Measurements from ENCODE around the gene SSTR3.
"Not testable (repeated sequence)": the region's sequence is repeated elsewhere in the genome, so short reads cannot be mapped to it uniquely, and the experiment has no call there.

Gene SSTR3

DNA sequence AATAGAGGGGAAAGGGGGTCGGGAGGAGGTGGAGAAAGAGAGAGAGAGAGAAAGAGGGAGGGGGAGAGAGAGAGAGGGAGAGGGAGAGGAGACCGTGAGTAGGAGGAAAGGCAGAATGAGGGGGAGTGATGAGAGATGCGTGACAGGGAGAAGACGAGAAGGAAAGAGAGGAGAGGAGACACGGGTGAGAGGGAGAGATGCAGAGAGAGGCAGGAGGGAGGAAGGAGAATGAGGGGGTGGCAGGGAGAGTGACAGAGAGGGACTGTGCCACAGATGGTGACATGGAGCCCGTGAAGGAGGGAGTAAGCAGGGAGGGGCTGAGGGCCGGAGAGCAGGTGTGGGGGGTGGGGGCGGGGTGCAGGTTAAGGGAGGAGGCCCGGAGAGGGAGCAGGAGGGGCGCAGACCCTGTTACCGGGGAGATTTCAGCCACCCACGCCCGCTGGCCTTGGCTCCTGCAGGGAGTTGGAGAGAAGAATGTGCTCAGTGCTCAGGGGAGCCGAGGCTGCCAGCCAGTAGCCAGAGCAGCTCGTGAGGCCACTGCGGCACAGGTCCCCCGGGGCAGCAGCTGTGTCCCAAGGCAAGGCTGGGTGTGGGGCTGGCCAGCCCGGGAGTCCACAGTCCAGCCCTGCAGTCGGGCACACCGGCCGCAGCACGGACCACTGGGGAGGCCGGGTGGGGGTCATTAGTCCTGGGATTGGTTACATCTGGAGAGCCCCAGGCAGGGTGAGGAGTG is at the start of gene SSTR3:
SSTR3 (minus strand) TSS at position 304 of the 733 bp plus-strand sequence. CDS start 4,674 bp downstream, outside the sequence.
- DNase-seq (ENCODE audit: low read depth in 2 of 2), result no peak

GRCh38 chr22:37260901-37261336 is 48.6 kb upstream of the SSTR3 start:
- no peak for DNase-seq (ENCODE audit: low read depth in 2 of 2)

DNA sequence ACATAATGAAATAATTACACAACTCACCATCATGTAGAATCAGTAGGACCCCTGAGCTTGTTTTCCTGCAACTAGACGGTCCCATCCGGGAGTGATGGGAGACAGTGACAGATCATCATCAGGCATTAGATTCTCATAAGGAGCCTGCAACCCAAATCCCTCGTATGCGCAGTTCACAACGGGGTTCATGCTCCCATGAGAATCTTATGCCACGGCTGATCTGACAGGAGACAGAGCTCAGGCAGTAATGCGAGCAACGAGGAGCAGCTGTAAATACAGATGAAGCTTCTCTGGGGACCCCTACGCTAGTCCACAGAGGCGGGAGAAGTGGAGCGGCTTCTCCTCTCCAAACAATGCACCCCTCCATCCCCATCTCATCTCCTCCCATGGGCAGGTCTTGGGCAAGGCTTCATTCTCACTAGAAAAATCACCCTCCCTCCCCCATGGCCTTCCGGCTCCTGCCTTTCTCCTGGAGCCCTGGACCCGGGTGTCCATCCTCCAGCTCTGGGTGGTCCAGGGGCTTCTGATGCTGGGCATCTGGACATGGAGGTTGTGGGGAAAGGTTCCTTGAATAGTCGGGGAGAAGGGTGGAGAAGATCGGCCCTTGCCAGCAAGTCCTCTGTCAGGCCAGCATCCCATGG is 48.0 kb upstream of the SSTR3 start:
- DNase-seq (ENCODE audit: low read depth in 2 of 2), result no peak

DNA sequence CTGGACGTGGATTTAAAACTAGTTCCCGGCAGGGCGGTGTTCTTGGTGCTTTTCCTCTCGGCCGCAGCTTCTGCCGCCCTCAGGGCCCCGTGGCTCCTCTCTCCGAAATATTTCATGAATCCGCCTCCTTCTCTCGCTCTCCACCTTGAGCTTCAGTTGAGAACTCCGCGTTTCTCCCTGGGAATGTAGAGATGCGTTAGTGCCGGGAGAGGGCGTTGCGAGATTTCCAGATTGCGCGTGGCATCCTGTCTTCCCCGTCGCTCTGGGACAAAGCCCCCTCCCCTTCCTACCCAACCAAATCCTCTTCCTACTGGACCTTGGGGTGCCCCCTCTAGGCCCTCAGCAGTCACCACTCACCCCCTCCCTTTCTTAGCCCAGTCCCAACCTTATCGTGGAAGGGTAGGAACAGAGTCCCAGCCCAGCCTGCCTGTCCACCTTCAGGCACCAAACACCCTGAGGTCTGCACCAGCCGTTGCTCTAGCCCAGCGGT is 47.3 kb upstream of the SSTR3 start:
- no peak for DNase-seq (ENCODE audit: low read depth in 2 of 2)

GRCh38 chr22:37258753-37259401 is 46.6 kb upstream of the SSTR3 start:
- DNase-seq (ENCODE audit: low read depth in 2 of 2), result no peak

- no peak for DNase-seq (ENCODE audit: low read depth in 2 of 2)
Measured at GRCh38 chr22:37258005-37258752, 45.9 kb upstream of the SSTR3 start.

GRCh38 chr22:37256075-37256726 is 43.9 kb upstream of the SSTR3 start:
- DNase-seq (ENCODE audit: low read depth in 2 of 2), result no peak

DNA sequence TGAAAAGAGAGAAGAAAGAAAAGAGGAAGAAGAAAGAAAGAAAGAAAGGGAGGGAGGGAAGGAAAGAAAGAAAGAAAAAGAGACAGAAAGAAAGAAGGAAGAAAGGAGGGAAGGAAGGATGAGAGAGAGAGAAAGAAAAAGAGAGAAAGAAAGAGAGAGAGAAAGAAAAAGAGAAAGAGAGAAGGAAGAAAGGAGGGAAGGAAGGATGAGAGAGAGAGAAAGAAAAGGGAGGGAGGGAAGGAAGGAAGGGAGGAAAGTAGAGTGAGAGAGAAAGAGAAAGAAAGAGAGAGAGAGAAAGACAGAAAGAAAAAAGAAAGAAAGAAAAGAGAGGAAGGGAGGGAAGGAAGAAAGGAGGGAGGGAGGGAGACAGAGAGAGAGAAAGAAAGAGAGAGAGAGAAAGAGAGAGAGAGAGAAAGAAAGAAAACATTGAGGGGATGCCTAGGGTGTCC is 43.3 kb upstream of the SSTR3 start:
- DNase-seq (ENCODE audit: low read depth in 2 of 2), result no peak

DNA sequence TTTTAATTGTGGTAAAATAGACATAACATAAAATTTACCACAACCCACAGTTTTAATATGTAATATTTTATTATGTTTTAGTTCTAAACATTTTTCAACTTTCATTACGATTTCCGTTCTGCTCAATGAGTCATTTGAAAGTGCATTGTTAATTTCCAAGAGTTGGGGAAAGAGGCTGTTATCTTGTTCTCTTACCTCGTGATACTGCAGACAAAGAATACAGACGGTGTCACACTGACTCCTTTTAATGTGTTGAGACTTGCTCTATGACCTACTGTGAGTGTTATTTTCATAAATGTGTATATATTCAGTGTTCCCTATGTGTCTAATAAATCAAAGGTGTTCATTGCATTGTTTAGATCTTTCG is 42.6 kb upstream of the SSTR3 start:
- no peak for DNase-seq (ENCODE audit: low read depth in 2 of 2)

- no peak for DNase-seq (ENCODE audit: low read depth in 2 of 2)
Measured at GRCh38 chr22:37254209-37254866, 42.1 kb upstream of the SSTR3 start.

DNA sequence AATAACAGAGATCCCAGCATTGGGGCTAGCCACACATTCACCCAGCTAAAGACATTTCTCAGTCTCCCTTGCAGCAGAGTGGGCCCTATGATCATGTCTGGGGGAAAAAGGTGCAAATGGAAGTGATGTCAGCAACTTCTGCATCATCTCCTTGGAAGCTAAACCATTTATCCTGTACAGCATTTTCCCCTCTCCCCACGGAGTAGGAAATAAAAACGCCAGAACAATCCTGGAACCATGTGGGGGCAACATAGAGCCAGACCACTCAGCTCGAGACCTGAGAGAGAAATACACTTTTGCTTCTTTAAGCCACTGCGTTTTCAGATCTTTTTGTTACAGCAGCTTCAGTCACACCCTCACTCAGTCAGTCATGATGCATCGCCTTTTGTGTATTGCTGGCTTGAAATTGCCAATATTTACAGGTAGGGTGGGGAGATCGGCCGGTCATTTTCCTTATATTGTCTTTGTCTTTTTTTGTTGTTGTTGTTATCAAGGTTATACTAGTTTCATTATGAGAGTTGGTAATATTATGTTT is 40.9 kb upstream of the SSTR3 start:
- no peak for DNase-seq (ENCODE audit: low read depth in 2 of 2)

DNA sequence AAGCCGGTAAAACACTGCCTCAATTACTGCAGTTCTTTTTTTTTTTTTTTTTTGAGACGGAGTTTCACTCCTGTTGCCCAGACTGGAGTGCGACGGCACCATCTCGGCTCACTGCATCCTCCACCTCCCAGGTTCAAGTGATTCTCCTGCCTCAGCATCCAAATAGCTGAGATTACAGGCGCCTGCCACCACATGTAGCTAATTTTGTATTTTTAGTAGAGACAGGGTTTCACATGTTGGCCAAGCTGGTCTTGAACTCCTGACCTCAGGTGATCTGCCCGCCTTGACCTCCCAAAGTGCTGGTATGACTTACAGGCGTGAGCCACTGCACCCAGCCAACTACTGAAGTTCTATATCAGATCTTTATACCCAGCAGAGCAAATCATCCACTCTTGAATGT is 39.6 kb upstream of the SSTR3 start:
- not testable (repeated sequence) for DNase-seq (ENCODE audit: low read depth in 2 of 2)

GRCh38 chr22:37249986-37250385 is 37.7 kb upstream of the SSTR3 start:
- DNase-seq (ENCODE audit: low read depth in 2 of 2), result no peak

DNA sequence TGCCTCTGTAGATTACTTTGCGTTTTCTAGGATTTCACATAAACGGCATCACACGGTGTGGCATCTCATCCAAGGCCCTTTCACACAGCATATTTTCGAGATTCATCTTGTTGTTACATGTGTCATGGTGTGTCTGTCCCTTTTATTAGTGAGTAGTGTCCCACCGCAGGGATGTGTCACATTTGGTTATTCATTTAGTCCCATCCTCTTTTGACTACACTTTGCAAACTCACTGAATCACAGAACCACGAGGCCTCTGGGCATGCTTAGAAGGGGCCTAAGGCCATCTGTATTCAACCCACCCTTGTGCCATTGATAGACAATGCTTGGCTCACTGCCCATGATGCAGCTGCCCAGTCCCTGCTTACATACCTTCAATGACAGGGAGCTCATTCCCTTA is 36.0 kb upstream of the SSTR3 start:
- no peak for DNase-seq (ENCODE audit: low read depth in 2 of 2)

GRCh38 chr22:37245740-37246139 is 33.5 kb upstream of the SSTR3 start:
- no peak for DNase-seq (ENCODE audit: low read depth in 2 of 2)

- DNase-seq (ENCODE audit: low read depth in 2 of 2), result no peak
Measured at GRCh38 chr22:37244922-37245722, 32.8 kb upstream of the SSTR3 start.

GRCh38 chr22:37244114-37244921 is 32.0 kb upstream of the SSTR3 start, which contains the start of gene RAC2:
Gene RAC2 (minus strand): TSS chr22:37244269. CDS start chr22:37244148, 121 bp downstream.
- DNase-seq (ENCODE audit: low read depth in 2 of 2), result peak; percentile 75 to 79

DNA sequence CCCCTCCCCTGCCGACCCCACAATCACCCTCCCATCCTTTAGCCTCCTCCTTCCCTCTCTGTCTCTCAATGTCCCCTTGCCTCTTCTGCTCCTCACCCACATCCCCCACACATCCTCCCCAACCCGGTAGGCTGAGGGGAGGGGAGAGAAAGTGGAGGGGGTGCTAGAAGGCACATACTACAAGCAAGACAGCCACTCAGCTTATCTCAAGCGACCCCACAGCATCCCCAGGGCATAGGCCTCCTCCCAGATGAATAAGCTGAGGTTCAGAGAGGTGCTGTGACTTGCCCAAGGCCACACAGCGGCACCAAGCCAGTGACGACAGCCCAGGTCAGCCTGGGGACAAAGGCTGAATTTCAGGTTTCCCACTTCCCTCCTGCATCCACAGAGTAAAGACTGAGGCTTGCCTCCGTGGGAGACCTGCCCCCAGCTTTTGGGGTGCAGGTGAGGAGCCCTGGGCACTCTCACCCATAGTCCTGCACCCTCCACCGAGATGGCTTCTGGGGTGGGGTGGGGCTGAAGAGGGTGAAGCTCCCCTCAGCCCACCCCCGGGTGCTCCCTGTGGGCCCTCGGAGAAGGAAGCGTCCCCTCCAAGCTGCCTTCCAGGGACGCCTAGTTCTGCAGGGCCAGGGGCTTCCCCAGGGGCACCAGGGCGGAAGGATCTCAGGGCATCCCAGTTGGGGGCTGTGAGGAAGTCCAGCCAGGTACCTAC is 31.3 kb upstream of the SSTR3 start:
- DNase-seq (ENCODE audit: low read depth in 2 of 2), result no peak
